Neural cell (in vitro differentiated cells): ENCODE results near the gene KRT80. TPM values are rescaled to one million over a fixed set of nuclear protein-coding genes. Genes with fewer than 3 reads are reported as not detected.

Experiments
- H2AFZ ChIP-seq: fragments of 200-600, 300-800 bp; sonication (generic), shearing (Covaris generic); 2 replicates; pipeline ENCODE4 v1.6.0; 2014; ENCODE audit warnings: low read depth, mild to moderate bottlenecking, antibody characterized with exemption, low read length, moderate library complexity
- H3F3A ChIP-seq: fragments of 200-600 bp; shearing (Covaris generic); 2 replicates; pipeline ENCODE4 v1.6.1; 2016; ENCODE audit warnings: mild to moderate bottlenecking, moderate library complexity, mixed read lengths, antibody characterized with exemption, low read length; ENCODE audit not compliant: insufficient read depth, poor library complexity, severe bottlenecking
- H3K27ac ChIP-seq: fragments of 200-600, 300-800 bp; sonication (generic), shearing (Covaris generic); 2 replicates; pipeline ENCODE4 v1.5.1; 2014; ENCODE audit warnings: mild to moderate bottlenecking, low read length, moderate library complexity
- H3K27me3 ChIP-seq: fragments of 300-800, 200-600 bp; sonication (generic), shearing (Covaris generic); 2 replicates; pipeline ENCODE4 v1.6.0; 2014; ENCODE audit warnings: mild to moderate bottlenecking, low read depth, low read length, moderate library complexity; ENCODE audit not compliant: insufficient read depth
- H3K36me3 ChIP-seq: fragments of 300-800, 200-600 bp; sonication (generic), shearing (Covaris generic); 2 replicates; pipeline ENCODE4 v1.5.1; 2014; ENCODE audit warnings: mild to moderate bottlenecking, antibody characterized with exemption, low read length, moderate library complexity; ENCODE audit not compliant: insufficient read depth
- H3K4me2 ChIP-seq: fragments of 300-800, 200-600 bp; sonication (generic), shearing (Covaris generic); 2 replicates; pipeline ENCODE4 v1.6.0; 2014; ENCODE audit warnings: mild to moderate bottlenecking, low read length
- H3K4me3 ChIP-seq: fragments of 300-800, 200-600 bp; sonication (generic), shearing (Covaris generic); 2 replicates; pipeline ENCODE4 v1.5.1; 2014; ENCODE audit warnings: mild to moderate bottlenecking, low read length, moderate library complexity
- H3K79me2 ChIP-seq: fragments of 200-600 bp; shearing (Covaris generic); replicated peaks from 2 replicates; pipeline ENCODE4 v1.6.0; 2014; ENCODE audit warnings: mild to moderate bottlenecking, low read length, moderate library complexity; ENCODE audit not compliant: insufficient read depth
- H3K9ac ChIP-seq: fragments of 300-800, 200-600 bp; sonication (generic), shearing (Covaris generic); 2 replicates; pipeline ENCODE4 v1.6.1; 2016; ENCODE audit warnings: mild to moderate bottlenecking, low read length, mixed read lengths
- H3K9me2 ChIP-seq: fragments of 200-600 bp; shearing (Covaris generic); 2 replicates; pipeline ENCODE4 v1.6.1; 2016; ENCODE audit warnings: mild to moderate bottlenecking, low read length, mixed read lengths; ENCODE audit not compliant: insufficient read depth
- H3K9me3 ChIP-seq: fragments of 200-600, 300-800 bp; sonication (generic), shearing (Covaris generic); 2 replicates; pipeline ENCODE4 v1.6.1; 2016; ENCODE audit warnings: mild to moderate bottlenecking, mixed run types, low read length, moderate library complexity, mixed read lengths
- H4K20me1 ChIP-seq: fragments of 200-600 bp; shearing (Covaris generic); 2 replicates; pipeline ENCODE4 v1.6.1; 2016; ENCODE audit warnings: mild to moderate bottlenecking, mixed run types; ENCODE audit not compliant: insufficient read depth
- CTCF ChIP-seq: fragments of 450-650 bp; IDR thresholded peaks from 2 replicates; pipeline ENCODE4 v1.5.1; 2014; ENCODE audit warnings: antibody characterized with exemption, mild to moderate bottlenecking, moderate library complexity; ENCODE audit not compliant: poor library complexity, severe bottlenecking
- EP300 ChIP-seq: fragments of 450-650 bp; conservative IDR thresholded peaks from 2 replicates; pipeline ENCODE4 v1.6.1; 2014; ENCODE audit warnings: antibody characterized with exemption, mild to moderate bottlenecking, moderate library complexity; ENCODE audit not compliant: poor library complexity, severe bottlenecking
- EZH2 ChIP-seq: fragments of 200-600, 300-800 bp; shearing (Covaris generic), sonication (generic); IDR thresholded peaks from 2 replicates; pipeline ENCODE4 v1.6.1; 2014; ENCODE audit warnings: antibody characterized with exemption, low read length, borderline replicate concordance, mild to moderate bottlenecking; ENCODE audit not compliant: insufficient read depth, poor library complexity, severe bottlenecking
- MXI1 ChIP-seq: fragments of 450-650 bp; conservative IDR thresholded peaks from 2 replicates; pipeline ENCODE4 v1.6.1; 2014; ENCODE audit warnings: antibody characterized with exemption, mild to moderate bottlenecking; ENCODE audit not compliant: poor library complexity, severe bottlenecking
- POLR2AphosphoS5 ChIP-seq: IDR thresholded peaks from 2 replicates; pipeline ENCODE4 v1.6.1; 2012
- RAD21 ChIP-seq: fragments of 450-650 bp; conservative IDR thresholded peaks from 2 replicates; pipeline ENCODE4 v1.6.1; 2014; ENCODE audit warnings: antibody characterized with exemption, mild to moderate bottlenecking, moderate library complexity
- REST ChIP-seq: IDR thresholded peaks from 2 replicates; pipeline ENCODE4 v1.6.1; 2012; ENCODE audit warnings: borderline replicate concordance
- SMC3 ChIP-seq: fragments of 450-650 bp; conservative IDR thresholded peaks from 2 replicates; pipeline ENCODE4 v1.6.1; 2014; ENCODE audit warnings: antibody characterized with exemption, mild to moderate bottlenecking, moderate library complexity; ENCODE audit not compliant: poor library complexity
- TAF1 ChIP-seq: IDR thresholded peaks from 2 replicates; pipeline ENCODE4 v1.6.1; 2012; ENCODE audit warnings: low read depth
- polyA plus RNA-seq: library from polyadenylated mRNA; depleted of rRNA; stranded (reverse); fragments of >200 nt; gene quantifications from 2 replicates; pipeline ENCODE4 v1.2.3, GENCODE V29; 2014

The KRT80 gene
- polyA plus RNA-seq, 1 donor from 2014 or later = not detected

- Histone ChIP-seq H3K9me2 (no peaks in the 10 kb centered on the region), H3K9ac (no peak overlapping the region), H2AFZ (no peak overlapping the region), H3K9me3 (no peaks in the 10 kb centered on the region), H3K79me2 (no peaks in the 10 kb centered on the region), H3K36me3 (no peaks in the 10 kb centered on the region), H3K4me3 (no peak overlapping the region), H3K27me3 (no peaks in the 10 kb centered on the region), H3F3A (no peaks in the 10 kb centered on the region), H4K20me1 (no peaks in the 10 kb centered on the region), H3K27ac (no peak overlapping the region), H3K4me2 (no peak overlapping the region)
- TF ChIP-seq CTCF (no peak), POLR2AphosphoS5 (no peak), EZH2 (no peak), TAF1 (no peak), RAD21 (no peak), EP300 (no peak), MXI1 (no peak), REST (no peak), SMC3 (no peak)
Observed at GRCh38 chr12:52221070-52221781, 29.4 kb upstream of the KRT80 start.

GRCh38 chr12:52220477-52220876 lies 28.7 kb upstream of the KRT80 start:
- Histone ChIP-seq H2AFZ (no peak overlapping the region), H3K4me3 (no peak overlapping the region), H3K9me2 (no peaks in the 10 kb centered on the region), H3K36me3 (no peaks in the 10 kb centered on the region), H3K27ac (no peak overlapping the region), H3K4me2 (no peak overlapping the region), H4K20me1 (no peaks in the 10 kb centered on the region), H3K9me3 (no peaks in the 10 kb centered on the region), H3K9ac (no peak overlapping the region), H3K79me2 (no peaks in the 10 kb centered on the region), H3F3A (no peaks in the 10 kb centered on the region), H3K27me3 (no peaks in the 10 kb centered on the region)
- no peak for TF ChIP-seq EP300
- TF ChIP-seq CTCF = no peak
- TF ChIP-seq TAF1 = no peak
- no peak for TF ChIP-seq SMC3
- no peak for TF ChIP-seq EZH2
- TF ChIP-seq RAD21 = no peak
- no peak for TF ChIP-seq MXI1
- TF ChIP-seq POLR2AphosphoS5 = no peak
- no peak for TF ChIP-seq REST
